Activated CD8-positive, alpha-beta memory T cell treated with anti-CD3 and anti-CD28 coated beads, Interleukin-2, amount 50 U/mL, for 1 hour (primary cell): ENCODE results near the gene SGF29.
"Not testable (repeated sequence)": the region's sequence is repeated elsewhere in the genome, so short reads cannot be mapped to it uniquely, and the experiment has no call there.

Source experiments
- DNase-seq: peaks from one replicate; pipeline ENCODE4 v3.0.0-alpha.2; 2020; ENCODE audit errors: extremely low read depth

SGF29 gene

GRCh38 chr16:28563218-28563617 lies 9.5 kb downstream of the SGF29 start:
- DNase-seq = no peak

GRCh38 chr16:28566233-28566925 lies 12.7 kb downstream of the SGF29 start:
- not testable (repeated sequence) for DNase-seq

GRCh38 chr16:28567292-28567691 lies 13.6 kb downstream of the SGF29 start:
- DNase-seq = no peak

GRCh38 chr16:28569021-28569420 lies 15.3 kb downstream of the SGF29 start:
- no peak for DNase-seq

- DNase-seq = no peak
Observed at GRCh38 chr16:28569968-28570752, 16.4 kb downstream of the SGF29 start.

- no peak for DNase-seq
Observed at GRCh38 chr16:28572696-28573510, 19.2 kb downstream of the SGF29 start.

GRCh38 chr16:28573738-28574718 lies 20.3 kb downstream of the SGF29 start:
- no peak for DNase-seq

GRCh38 chr16:28574925-28575324 lies 21.2 kb downstream of the SGF29 start:
- no peak for DNase-seq

GRCh38 chr16:28575446-28576109 lies 21.9 kb downstream of the SGF29 start:
- DNase-seq = no peak

GRCh38 chr16:28580726-28581315 lies 27.1 kb downstream of the SGF29 start:
- DNase-seq = no peak

GRCh38 chr16:28585674-28586073 lies 32.0 kb downstream of the SGF29 start:
- DNase-seq = no peak

GRCh38 chr16:28586466-28586865 lies 32.7 kb downstream of the SGF29 start:
- DNase-seq = no peak

GRCh38 chr16:28587386-28587785 lies 33.7 kb downstream of the SGF29 start:
- no peak for DNase-seq

GRCh38 chr16:28589069-28589468 lies 35.3 kb downstream of the SGF29 start:
- DNase-seq = no peak

- no peak for DNase-seq
Observed at GRCh38 chr16:28589930-28590329, 36.2 kb downstream of the SGF29 start.

GRCh38 chr16:28590384-28591340 lies 36.9 kb downstream of the SGF29 start:
- no peak for DNase-seq

- DNase-seq = no peak
Observed at GRCh38 chr16:28591355-28591754, 37.6 kb downstream of the SGF29 start.

GRCh38 chr16:28592511-28592910 lies 38.8 kb downstream of the SGF29 start:
- no peak for DNase-seq

- DNase-seq = no peak
Observed at GRCh38 chr16:28592979-28593553, 39.3 kb downstream of the SGF29 start.
